ENCODE results near the gene MTPN. TPM values are rescaled to one million over a fixed set of nuclear protein-coding genes. Genes with fewer than 3 reads are reported as not detected.

The MTPN gene
- total and polyA plus RNA-seq, 5 experiments from 2014 or later: 60.5 to 100 (median 74.1) TPM

DNA sequence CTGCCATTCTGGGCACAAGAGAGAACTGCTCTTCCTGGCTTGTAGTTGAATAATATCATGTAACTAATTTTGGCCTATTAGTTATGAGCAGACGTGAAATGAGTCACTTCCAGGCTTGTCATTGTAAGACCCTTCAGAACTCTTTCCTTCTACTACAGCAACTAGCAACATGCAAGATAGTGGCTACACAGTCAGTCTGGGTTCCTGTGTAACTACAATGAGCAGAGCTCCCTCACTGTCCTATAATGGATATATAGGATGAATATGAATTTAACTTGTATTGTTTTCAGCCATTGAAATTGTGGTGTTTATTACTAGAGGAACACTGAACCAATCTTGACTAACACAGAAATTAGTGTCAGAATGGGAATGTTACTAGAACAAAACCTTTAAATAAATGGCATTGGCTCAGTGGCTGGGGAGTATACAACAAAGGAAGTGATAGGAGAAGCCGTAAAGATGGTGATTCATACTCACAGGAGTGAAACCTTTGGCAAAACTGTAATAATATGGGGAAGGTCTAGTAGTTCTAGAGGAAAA lies 2.9 kb upstream of the MTPN start:
- Mint-ChIP-seq H3K27me3 (peaks cover 0 to 1% (median 0%) of the 10 kb centered on the region in 5 donors), H3K9me3 (no peaks in the 10 kb centered on the region), H3K4me3 (peak overlapping the region; percentile 60 to 87 (median 80)), H3K4me1 (peaks cover 26 to 73% (median 62%) of the 10 kb centered on the region in 4 donors), H3K36me3 (no peaks in the 10 kb centered on the region), H3K27ac (peak overlapping the region; percentile 3 to 91 (median 80))
- DNase-seq (no peak), ATAC-seq (no peak)
- POLR2A ChIA-PET: no interaction called here

DNA sequence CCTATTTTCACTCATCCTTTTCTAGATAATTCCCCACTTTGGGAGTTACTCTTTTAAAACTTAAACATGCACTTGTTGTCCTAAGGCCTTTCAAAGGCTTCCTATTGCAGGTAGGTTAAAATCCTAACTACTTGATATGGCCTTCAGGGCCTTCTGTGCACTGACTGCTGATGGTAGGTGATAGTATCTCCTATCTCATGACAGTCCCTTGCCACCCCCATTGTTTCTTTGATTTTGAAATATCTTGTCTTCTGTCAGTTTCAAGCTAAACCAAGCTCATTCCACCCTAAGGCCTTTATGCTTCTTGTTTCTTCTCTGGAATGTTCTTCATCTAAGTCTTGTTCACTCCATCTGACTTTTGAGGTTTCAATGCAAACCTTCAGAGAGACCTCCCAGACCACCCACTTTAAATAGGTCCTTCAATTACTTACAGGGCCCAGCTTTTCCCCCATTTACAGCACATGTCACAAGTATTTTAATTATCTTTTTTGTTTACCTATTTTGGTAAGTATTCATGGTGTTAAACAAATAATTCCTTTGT lies 2.4 kb upstream of the MTPN start:
- Mint-ChIP-seq H3K9me3 (no peaks in the 10 kb centered on the region), H3K27ac (peak overlapping the region in 5 of 10 donors; percentile 11 to 91 (median 89)), H3K27me3 (peaks cover 0 to 1% (median 0%) of the 10 kb centered on the region in 5 donors), H3K36me3 (peaks cover 0 to 3% (median under 1%) of the 10 kb centered on the region in 3 donors), H3K4me3 (peak overlapping the region in 4 of 10 donors; percentile 7 to 82 (median 30)), H3K4me1 (peaks cover 27 to 77% (median 67%) of the 10 kb centered on the region in 4 donors)
- DNase-seq (no peak), ATAC-seq (no peak)
- POLR2A ChIA-PET: no interaction called here

DNA sequence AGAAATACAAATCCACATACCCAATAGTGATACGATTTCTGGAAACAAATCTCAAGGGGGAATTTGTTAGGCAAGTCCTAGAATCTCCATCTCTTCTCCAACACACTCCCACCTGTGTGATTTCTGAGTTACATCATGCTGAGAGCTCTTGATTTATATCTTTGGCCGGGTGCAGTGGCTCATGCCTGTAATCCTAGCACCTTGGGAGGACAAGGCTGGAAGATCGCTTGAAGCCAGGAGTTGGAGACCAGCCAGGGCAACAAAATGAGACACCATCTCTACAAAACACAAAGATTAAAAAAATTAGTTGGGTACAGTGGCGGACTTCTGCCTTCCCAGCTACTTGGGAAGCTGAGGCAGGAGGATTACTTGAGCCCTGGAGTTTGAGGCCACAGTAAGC lies 1.5 kb upstream of the MTPN start:
- H3K27ac Mint-ChIP-seq: peak overlapping the region in 4 of 10 donors; percentile 17 to 91 (median 58)
- peak overlapping the region in 3 of 10 donors; percentile 12 to 77 (median 72) for H3K4me3 Mint-ChIP-seq
- POLR2A ChIA-PET: interaction anchor here (1.1 to 2.1 kb wide), 2 partner anchors 9 to 316 kb away, joined by 3 to 7 read pairs; partner anchors contain the start of gene STMP1
- ATAC-seq: no peak
- peaks cover 0 to 8% (median 2%) of the 10 kb centered on the region in 3 donors for H3K36me3 Mint-ChIP-seq
- peaks cover 0 to 1% (median 0%) of the 10 kb centered on the region in 5 donors for H3K27me3 Mint-ChIP-seq
- H3K9me3 Mint-ChIP-seq: no peaks in the 10 kb centered on the region
- peaks cover 30 to 87% (median 72%) of the 10 kb centered on the region in 4 donors for H3K4me1 Mint-ChIP-seq
- DNase-seq: no peak

DNA sequence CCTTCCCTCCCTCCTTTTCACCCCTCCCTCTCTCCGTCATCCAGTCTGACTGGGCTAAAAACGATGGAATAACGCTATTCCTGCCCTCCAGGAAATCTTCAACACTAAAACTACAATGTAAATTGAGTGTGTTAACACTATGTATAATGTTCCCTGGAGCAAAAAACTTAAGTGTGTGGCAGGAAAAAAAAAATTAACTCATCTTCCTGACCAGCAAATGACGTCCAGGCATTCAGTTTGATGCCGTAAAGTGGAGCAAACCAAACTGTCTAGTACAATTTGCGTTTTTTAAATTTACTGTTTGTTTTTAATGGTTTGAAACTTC lies 545 bp upstream of the MTPN start:
- Mint-ChIP-seq H3K4me3 (peak overlapping the region; percentile 77 to 99 (median 92)), H3K27me3 (peaks cover 0 to 1% (median 0%) of the 10 kb centered on the region in 5 donors), H3K36me3 (peaks cover 0 to 13% (median 2%) of the 10 kb centered on the region in 3 donors), H3K27ac (peak overlapping the region; percentile 90 to 98 (median 94)), H3K9me3 (no peaks in the 10 kb centered on the region), H3K4me1 (peaks cover 33 to 89% (median 77%) of the 10 kb centered on the region in 4 donors)
- DNase-seq (no peak), ATAC-seq (no peak)
- POLR2A ChIA-PET: interaction anchor here (0.6 to 2.1 kb wide), 3 partner anchors 10 to 315 kb away, joined by 3 to 7 read pairs (median 3); partner anchors contain the start of gene STMP1

DNA sequence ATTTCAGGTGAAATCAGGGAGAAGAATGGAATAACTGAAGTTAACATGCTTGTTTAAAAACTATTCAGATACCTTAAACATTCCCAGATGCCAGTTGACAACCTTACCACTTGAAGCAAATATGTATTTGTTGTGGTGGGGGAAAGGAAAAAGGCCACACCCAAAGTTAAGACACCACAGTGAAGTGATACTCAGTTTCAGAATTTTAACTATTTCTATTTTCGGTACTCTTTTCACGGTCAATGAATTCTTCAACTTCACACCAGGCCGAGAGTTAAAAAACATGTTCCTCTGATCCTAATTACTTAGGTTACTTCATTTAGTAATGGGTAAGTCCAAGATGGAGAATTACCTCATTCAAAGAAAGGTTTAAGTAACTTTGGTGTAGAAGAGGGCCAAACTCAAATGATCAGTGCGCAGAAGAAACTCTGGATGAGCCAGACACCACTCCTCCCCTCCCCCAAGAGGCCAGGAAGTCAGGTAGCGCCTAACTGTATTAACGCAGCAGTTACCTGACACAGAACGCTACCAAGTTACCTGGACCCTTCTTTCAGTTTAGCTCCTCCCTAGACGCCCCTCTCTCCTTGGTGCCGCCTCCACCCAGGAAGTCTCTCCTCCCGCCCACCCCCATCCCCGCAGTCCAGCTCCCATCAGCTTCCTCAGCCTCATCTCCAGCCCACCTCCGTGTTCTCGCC lies 700 bp downstream of the MTPN start:
- Mint-ChIP-seq H3K27me3 (peaks cover 0 to 1% (median 0%) of the 10 kb centered on the region in 5 donors), H3K27ac (peak overlapping the region; percentile 90 to 98 (median 94)), H3K36me3 (peaks cover 0 to 21% (median 8%) of the 10 kb centered on the region in 3 donors), H3K9me3 (no peaks in the 10 kb centered on the region), H3K4me3 (peak overlapping the region; percentile 77 to 99 (median 92)), H3K4me1 (peaks cover 30 to 87% (median 75%) of the 10 kb centered on the region in 4 donors)
- POLR2A ChIA-PET: interaction anchor here (2.1 kb wide), 1 partner anchor 314 kb away, joined by 7 read pairs; the partner anchor contains the start of gene STMP1
- ATAC-seq (peak; percentile 15 to 23), DNase-seq (peak in 9 of 10 donors; percentile 4 to 39 (median 15))

DNA sequence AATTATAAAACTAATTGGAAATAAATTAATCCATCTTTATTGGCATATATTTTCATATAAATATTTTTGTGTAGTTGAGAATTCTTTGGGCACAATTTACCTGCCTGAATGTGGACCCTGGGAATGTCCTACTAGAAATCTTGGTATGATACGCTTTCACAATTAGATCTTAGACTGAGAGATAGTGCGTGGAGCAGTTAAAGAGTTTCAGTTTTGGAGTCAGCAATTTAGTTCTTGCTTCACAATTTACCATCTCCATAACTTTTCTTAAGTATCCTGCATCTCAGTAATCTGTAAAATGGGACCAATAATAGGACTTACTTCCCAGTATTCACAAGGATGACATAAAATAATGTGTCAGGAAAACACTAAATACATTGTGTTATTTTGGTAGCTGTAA lies 2.0 kb downstream of the MTPN start:
- peak overlapping the region in 1 of 10 donors; percentile 61 for H3K27ac Mint-ChIP-seq
- no peaks in the 10 kb centered on the region for H3K9me3 Mint-ChIP-seq
- ATAC-seq (no peak), DNase-seq (no peak)
- H3K27me3 Mint-ChIP-seq: peaks cover 0 to 1% (median 0%) of the 10 kb centered on the region in 5 donors
- peaks cover 0 to 25% (median 8%) of the 10 kb centered on the region in 3 donors for H3K36me3 Mint-ChIP-seq
- POLR2A ChIA-PET: no interaction called here
- peak overlapping the region in 7 of 10 donors; percentile 77 to 97 (median 92) for H3K4me3 Mint-ChIP-seq
- H3K4me1 Mint-ChIP-seq: peaks cover 22 to 82% (median 70%) of the 10 kb centered on the region in 4 donors

DNA sequence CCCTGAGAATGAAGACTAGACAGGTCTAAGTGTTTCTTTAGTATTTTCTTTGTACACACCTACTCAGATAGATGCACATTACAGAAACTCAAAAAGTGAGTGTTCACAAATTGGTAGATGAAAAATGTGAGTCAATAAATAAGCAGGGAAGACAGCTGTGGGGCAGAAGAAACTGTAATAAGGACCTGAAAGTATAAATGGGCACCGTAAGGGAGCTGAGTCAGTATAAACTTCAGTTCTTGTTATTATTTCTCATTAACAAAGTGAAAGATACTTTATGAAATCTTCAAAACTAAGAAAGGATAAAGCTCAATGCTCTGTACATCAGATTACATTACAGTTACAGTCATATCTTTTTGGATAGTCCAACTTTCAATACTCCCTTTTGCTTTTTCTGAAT lies 2.5 kb downstream of the MTPN start:
- ATAC-seq (no peak), DNase-seq (no peak)
- Mint-ChIP-seq H3K27me3 (peaks cover 0 to 1% (median 0%) of the 10 kb centered on the region in 5 donors), H3K27ac (peak overlapping the region in 5 of 10 donors; percentile 0 to 69 (median 29)), H3K9me3 (no peaks in the 10 kb centered on the region), H3K36me3 (peaks cover 4 to 30% (median 8%) of the 10 kb centered on the region in 3 donors), H3K4me3 (peak overlapping the region in 9 of 10 donors; percentile 41 to 97 (median 72)), H3K4me1 (peaks cover 22 to 82% (median 70%) of the 10 kb centered on the region in 4 donors)
- POLR2A ChIA-PET: no interaction called here

DNA sequence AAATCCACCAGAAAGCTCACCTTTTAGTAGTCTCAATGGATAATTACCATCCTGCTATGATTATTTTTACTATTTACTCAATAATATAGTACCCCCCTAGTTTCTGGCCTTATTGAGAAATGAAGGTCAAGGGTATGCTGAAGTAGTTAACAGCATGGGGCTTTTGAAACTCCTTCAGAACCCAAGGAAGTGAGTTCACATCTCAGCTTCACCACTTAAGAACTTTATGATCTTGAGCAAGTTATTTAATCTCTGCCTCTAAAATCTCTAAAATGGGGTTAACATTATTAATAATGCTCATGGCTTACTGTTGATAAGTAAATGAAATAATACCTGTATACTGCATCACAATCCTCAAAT lies 5.8 kb downstream of the MTPN start:
- H3K36me3 Mint-ChIP-seq: peaks cover 4 to 59% (median 17%) of the 10 kb centered on the region in 3 donors
- peaks cover 30 to 88% (median 80%) of the 10 kb centered on the region in 4 donors for H3K4me1 Mint-ChIP-seq
- H3K9me3 Mint-ChIP-seq: no peaks in the 10 kb centered on the region
- H3K4me3 Mint-ChIP-seq: peak overlapping the region in 1 of 10 donors; percentile 40
- DNase-seq (no peak), ATAC-seq (no peak)
- peak overlapping the region in 1 of 10 donors; percentile 71 for H3K27ac Mint-ChIP-seq
- POLR2A ChIA-PET: no interaction called here
- no peaks in the 10 kb centered on the region for H3K27me3 Mint-ChIP-seq

DNA sequence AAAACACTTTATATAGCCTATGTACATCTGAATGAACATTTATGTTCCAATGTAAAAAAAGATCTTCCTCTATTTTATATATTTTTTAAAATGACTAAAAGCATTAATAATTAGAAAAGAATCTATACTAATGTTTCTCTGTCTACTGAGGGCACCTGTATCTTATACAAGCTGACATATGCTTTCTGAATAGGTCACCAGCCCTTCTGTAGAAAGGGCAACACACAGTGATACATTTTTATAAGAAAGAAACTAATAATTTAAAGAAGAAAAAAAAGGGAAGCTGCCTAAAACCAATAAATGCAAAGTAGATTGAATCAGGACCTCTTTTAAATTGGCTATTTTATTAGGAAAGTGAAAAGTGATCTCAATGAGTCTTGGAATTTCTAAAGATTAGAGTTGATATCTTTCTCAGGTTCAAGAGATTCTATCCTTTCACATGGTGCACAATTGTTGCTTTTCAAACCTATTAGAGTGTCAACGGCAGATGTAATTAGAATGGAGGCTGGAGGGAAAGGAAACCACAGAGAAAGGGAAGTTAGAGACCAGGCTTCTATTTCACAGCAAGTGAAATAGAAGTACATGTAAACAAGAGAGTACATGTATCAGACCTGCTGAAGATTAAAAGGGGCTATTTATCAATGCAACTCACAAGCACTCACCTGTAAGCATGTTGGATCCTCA lies 6.3 kb downstream of the MTPN start:
- ATAC-seq: no peak
- POLR2A ChIA-PET: no interaction called here
- DNase-seq: no peak
- H3K4me1 Mint-ChIP-seq: peaks cover 30 to 88% (median 80%) of the 10 kb centered on the region in 4 donors
- peaks cover 4 to 61% (median 18%) of the 10 kb centered on the region in 3 donors for H3K36me3 Mint-ChIP-seq
- H3K9me3 Mint-ChIP-seq: no peaks in the 10 kb centered on the region
- H3K27ac Mint-ChIP-seq: peak overlapping the region in 2 of 10 donors; percentile 43 to 71
- peak overlapping the region in 5 of 10 donors; percentile 8 to 52 (median 40) for H3K4me3 Mint-ChIP-seq
- H3K27me3 Mint-ChIP-seq: no peaks in the 10 kb centered on the region

DNA sequence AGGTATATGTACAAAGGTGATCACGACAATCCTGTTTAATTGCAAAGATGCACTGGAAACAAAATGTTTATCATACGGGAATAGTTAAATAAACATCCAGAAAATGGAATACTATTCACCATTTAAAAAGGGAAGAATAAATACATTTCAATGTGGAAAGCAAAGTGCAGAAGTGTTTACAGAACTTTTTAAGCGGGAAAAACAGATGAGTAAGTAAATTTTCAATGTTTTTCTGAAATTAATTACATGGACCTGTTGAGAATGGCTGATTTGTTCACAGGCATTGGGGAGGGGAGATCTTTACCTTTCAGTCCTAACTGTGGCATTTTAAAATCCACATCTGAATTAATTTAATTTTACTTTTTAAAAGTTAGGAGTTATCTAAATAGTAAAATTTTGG lies 7.1 kb downstream of the MTPN start:
- H3K27me3 Mint-ChIP-seq: no peaks in the 10 kb centered on the region

DNA sequence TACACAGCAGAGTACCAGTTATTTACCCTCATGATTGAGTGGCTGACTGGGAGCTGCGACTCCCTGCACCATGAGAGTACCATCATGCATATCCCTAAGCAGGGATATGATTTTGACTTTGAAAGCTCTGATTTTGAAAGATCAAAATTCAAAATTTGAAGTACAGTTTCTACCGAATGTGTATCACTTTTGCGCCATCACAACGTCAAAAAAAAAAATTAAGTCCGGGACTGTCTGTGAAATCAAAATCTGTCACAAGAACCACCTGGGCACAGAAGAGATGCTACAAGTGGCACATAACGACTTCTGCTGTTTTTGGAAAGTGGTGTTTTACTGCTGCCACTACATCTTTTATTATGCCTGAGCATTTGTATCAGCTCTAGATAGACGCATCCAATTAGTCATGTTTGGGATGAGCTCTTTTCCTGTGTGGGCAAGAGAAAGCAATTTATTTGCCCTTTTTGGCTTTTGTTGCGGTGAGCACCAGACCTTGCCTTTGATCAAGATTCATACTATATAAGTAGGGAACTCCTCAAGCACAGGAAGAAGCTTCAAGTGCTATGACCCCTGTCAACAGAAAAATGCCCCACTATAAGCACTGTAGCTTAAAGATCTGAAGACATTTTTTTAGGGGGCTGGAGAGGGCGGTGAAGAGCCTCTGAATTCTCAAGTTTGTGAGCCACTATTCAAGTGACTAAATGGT lies 10.7 kb downstream of the MTPN start:
- H3K36me3 Mint-ChIP-seq: peaks cover 4 to 55% (median 10%) of the 10 kb centered on the region in 3 donors
- DNase-seq: no peak
- H3K9me3 Mint-ChIP-seq: no peaks in the 10 kb centered on the region
- H3K4me1 Mint-ChIP-seq: peaks cover 31 to 91% (median 80%) of the 10 kb centered on the region in 4 donors
- H3K4me3 Mint-ChIP-seq: peak overlapping the region; percentile 25 to 69 (median 51)
- POLR2A ChIA-PET: no interaction called here
- no peaks in the 10 kb centered on the region for H3K27me3 Mint-ChIP-seq
- H3K27ac Mint-ChIP-seq: peak overlapping the region in 6 of 10 donors; percentile 9 to 67 (median 50)
- peak; percentile 43 to 47 for ATAC-seq

More for the DNA sequence above, 7.1 kb downstream of the MTPN start:
- Mint-ChIP-seq H3K9me3 (no peaks in the 10 kb centered on the region), H3K4me3 (peak overlapping the region in 2 of 10 donors; percentile 10 to 28), H3K4me1 (peaks cover 34 to 89% (median 81%) of the 10 kb centered on the region in 4 donors), H3K27ac (peak overlapping the region in 1 of 10 donors; percentile 44), H3K36me3 (peaks cover 4 to 65% (median 18%) of the 10 kb centered on the region in 3 donors)
- POLR2A ChIA-PET: no interaction called here
- ATAC-seq: no peak
- no peak for DNase-seq

DNA sequence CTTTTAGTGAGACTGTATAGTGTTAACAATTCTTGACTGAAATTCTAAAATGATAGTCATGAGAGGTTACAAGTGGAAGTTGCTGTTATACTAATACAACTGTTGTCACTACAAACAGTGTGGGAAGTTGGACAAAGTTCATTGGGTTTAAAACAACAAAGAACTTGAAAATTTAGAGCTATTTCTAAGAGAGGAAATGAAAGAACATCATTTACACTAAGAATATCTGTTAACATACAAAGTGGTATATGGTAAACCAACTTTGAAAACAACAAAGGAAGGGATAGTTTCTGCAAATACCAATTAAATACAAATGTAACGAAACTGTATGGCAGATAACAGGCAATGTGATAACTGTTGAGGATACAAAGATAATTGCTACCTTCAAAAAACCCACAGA lies 11.6 kb downstream of the MTPN start:
- ATAC-seq (no peak), DNase-seq (no peak)
- H3K27me3 Mint-ChIP-seq: no peaks in the 10 kb centered on the region
- H3K36me3 Mint-ChIP-seq: peaks cover 4 to 56% (median 10%) of the 10 kb centered on the region in 3 donors
- POLR2A ChIA-PET: no interaction called here
- peak overlapping the region in 1 of 10 donors; percentile 42 for H3K27ac Mint-ChIP-seq
- peak overlapping the region in 8 of 10 donors; percentile 17 to 68 (median 32) for H3K4me3 Mint-ChIP-seq
- H3K9me3 Mint-ChIP-seq: no peaks in the 10 kb centered on the region
- peaks cover 30 to 92% (median 79%) of the 10 kb centered on the region in 4 donors for H3K4me1 Mint-ChIP-seq
